Peyer's patch (tissue), 4 donors: ENCODE data around the gene MRPL58. TPM values are rescaled to one million over a fixed set of nuclear protein-coding genes. Genes with fewer than 3 reads are reported as not detected.
A peak's percentile ranks its signal among the peaks of the same experiment; 100 is the strongest.
"Not testable (repeated sequence)": the region's sequence is repeated elsewhere in the genome, so short reads cannot be mapped to it uniquely, and the experiment has no call there.

Source experiments
- DNase-seq, 3 donors: peaks; one replicate each; pipeline ENCODE4 v3.0.0-alpha.2; 2017 to 2019
- H3K27ac ChIP-seq, 4 donors: fragments of 200-600 bp; sonication (generic); one replicate each; pipeline ENCODE4 v1.5.1; 2016 to 2019
- H3K27me3 ChIP-seq, 2 donors: fragments of 200-600 bp; sonication (generic); one replicate each; pipeline ENCODE4 v1.5.1; 2019
- H3K36me3 ChIP-seq, 3 donors: fragments of 200-600 bp; sonication (generic); one replicate each; pipeline ENCODE4 v1.5.1; 2016 to 2019
- H3K4me1 ChIP-seq, 4 donors: fragments of 200-600 bp; sonication (generic); one replicate each; pipeline ENCODE4 v1.5.1; 2016 to 2019
- H3K4me3 ChIP-seq, 4 donors: fragments of 200-600 bp; sonication (generic); 1 replicate in 3 of 4; 2 replicates in 1 of 4; pipeline ENCODE4 v1.5.1; 2016 to 2019; ENCODE audit warnings: mild to moderate bottlenecking in 1 of 4
- H3K9me3 ChIP-seq, 4 donors: fragments of 200-600 bp; sonication (generic); one replicate each; pipeline ENCODE4 v1.5.1; 2016 to 2019; ENCODE audit warnings: mild to moderate bottlenecking in 1 of 4
- POLR2A ChIP-seq, 2 donors: fragments of 450-650 bp; IDR thresholded peaks; one replicate each; pipeline ENCODE4 v1.5.1; 2017; ENCODE audit warnings: antibody characterized with exemption in 2 of 2, mild to moderate bottlenecking in 2 of 2, moderate library complexity in 2 of 2
- total RNA-seq, 4 donors: library from RNA; depleted of rRNA; stranded (reverse); fragments of >200 nt; gene quantifications; one replicate each; pipeline ENCODE4 v1.1.0, GENCODE V29; 2016
- TF ChIP-seq, protein P1 (sequence below), 6 experiments: fragments of 450-650 bp in 4 of 6; fragments of 200-600 bp in 2 of 6; sonication (generic) in 1 of 6; IDR thresholded peaks; one replicate each; pipeline ENCODE4 v1.5.1; 2017 to 2019; ENCODE audit warnings: antibody characterized with exemption in 6 of 6, mild to moderate bottlenecking in 3 of 6, moderate library complexity in 1 of 6

The MRPL58 gene
- total RNA-seq, 4 donors from 2014 or later = 17.3 to 42.7 (median 32.2) TPM

DNA sequence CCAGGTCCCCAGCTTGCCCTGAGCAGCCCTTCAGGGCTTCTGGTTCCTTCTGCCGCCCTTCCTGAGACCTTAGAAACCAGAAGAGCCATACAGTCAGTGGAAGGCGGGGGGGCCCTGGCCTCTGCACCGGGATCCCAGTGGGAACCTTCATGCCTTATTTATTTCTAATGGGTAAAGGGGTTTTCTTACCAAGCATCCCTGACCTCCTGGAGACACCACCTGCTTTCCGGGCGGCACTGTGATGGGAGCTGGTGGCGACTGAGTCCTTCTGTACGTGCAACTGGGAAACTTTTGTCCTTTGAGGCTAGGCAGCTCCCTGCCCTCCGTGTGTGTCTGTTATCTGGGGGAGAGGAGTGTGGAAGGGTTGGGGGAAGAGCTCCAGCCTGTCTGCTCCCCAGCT lies 7.2 kb upstream of the MRPL58 start:
- H3K9me3 ChIP-seq = no peaks in the 10 kb centered on the region
- H3K4me1 ChIP-seq = no peaks in the 10 kb centered on the region
- H3K27ac ChIP-seq = no peak overlapping the region
- no peaks in the 10 kb centered on the region for H3K27me3 ChIP-seq
- no peak overlapping the region for H3K4me3 ChIP-seq
- no peak for TF ChIP-seq POLR2A (IDR thresholded peaks at IDR 0.05)
- TF ChIP-seq, protein P1, sequence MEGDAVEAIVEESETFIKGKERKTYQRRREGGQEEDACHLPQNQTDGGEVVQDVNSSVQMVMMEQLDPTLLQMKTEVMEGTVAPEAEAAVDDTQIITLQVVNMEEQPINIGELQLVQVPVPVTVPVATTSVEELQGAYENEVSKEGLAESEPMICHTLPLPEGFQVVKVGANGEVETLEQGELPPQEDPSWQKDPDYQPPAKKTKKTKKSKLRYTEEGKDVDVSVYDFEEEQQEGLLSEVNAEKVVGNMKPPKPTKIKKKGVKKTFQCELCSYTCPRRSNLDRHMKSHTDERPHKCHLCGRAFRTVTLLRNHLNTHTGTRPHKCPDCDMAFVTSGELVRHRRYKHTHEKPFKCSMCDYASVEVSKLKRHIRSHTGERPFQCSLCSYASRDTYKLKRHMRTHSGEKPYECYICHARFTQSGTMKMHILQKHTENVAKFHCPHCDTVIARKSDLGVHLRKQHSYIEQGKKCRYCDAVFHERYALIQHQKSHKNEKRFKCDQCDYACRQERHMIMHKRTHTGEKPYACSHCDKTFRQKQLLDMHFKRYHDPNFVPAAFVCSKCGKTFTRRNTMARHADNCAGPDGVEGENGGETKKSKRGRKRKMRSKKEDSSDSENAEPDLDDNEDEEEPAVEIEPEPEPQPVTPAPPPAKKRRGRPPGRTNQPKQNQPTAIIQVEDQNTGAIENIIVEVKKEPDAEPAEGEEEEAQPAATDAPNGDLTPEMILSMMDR (IDR thresholded peaks at IDR 0.05) = no peak
- no peak for DNase-seq
- H3K36me3 ChIP-seq = peaks cover 0 to 41% (median 0%) of the 10 kb centered on the region in 3 donors

DNA sequence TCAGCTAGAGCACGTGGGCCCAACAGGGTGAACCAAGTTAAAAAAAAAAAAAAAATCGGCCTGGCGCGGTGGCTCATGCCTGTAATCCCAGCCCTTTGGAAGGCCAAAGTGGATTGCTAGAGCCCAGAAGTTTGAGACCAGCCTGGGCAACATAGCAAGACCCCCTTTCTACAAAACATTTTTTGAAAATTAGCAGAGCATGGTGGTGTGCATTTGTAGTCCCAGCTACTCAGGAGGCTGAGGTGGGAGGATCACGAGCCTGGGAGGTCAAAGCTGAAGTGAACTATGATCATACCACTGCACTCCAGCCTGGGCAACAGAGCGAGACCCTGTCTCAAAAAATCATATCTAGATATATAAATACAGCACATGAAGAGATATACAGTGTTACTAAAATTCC lies 6.4 kb upstream of the MRPL58 start:
- not testable (repeated sequence) for H3K4me3 ChIP-seq, H3K9me3 ChIP-seq, H3K4me1 ChIP-seq, DNase-seq, H3K27ac ChIP-seq, H3K27me3 ChIP-seq
- H3K36me3 ChIP-seq = peaks cover 0 to 35% (median 0%) of the 10 kb centered on the region in 3 donors

DNA sequence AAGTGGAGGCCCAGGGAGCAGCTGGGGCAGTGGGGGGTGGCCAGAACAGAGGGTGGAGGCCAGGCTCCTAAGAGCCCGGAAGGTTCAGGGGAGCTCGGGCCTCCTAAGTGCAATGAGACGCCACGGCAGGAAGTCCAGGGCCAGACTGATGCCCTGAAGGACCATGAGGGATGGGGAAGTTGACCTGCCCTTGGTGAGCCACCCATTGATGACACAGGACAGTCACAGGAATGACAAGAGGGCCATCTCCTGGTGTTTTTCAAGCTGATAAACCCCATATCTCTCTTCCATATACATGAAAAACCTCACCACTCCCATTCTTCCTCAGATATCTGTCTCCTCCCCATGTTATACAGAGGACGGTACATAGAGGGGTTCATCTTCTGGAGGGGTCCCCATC lies 5.8 kb upstream of the MRPL58 start:
- H3K9me3 ChIP-seq = no peaks in the 10 kb centered on the region
- peaks cover 0 to 29% (median 0%) of the 10 kb centered on the region in 3 donors for H3K36me3 ChIP-seq
- peaks cover 0 to 6% (median 0%) of the 10 kb centered on the region in 4 donors for H3K4me1 ChIP-seq
- no peak overlapping the region for H3K4me3 ChIP-seq
- no peak for DNase-seq
- no peaks in the 10 kb centered on the region for H3K27me3 ChIP-seq
- no peak for TF ChIP-seq POLR2A (IDR thresholded peaks at IDR 0.05)
- TF ChIP-seq, protein P1 (IDR thresholded peaks at IDR 0.05) = peak in 3 of 6 experiments; percentile 37 to 46 (median 43)
- no peak overlapping the region for H3K27ac ChIP-seq

DNA sequence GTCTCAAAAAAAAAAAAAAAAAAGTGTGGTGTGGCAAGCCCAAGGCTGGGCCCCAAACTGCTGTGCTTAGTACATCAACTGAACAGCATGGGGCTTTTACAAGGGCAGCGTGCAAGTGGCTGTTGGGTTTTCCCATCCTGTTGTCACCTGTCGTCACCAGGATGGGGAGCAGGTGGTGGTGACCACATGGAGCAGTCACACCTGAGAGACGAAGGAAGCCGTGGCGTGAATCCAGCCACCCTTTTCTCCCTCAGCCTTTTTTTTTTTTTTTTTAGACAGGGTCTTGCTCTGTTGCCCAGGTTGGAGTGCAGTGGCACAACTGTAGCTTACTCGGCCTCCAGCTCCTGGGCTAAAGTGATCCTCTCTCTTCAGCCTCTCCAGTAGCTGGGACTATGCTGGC lies 4.1 kb upstream of the MRPL58 start:
- Histone ChIP-seq H3K36me3 (peaks cover 0 to 15% (median 0%) of the 10 kb centered on the region in 3 donors), H3K27ac (no peak overlapping the region), H3K27me3 (no peaks in the 10 kb centered on the region), H3K9me3 (no peaks in the 10 kb centered on the region), H3K4me1 (peaks cover 0 to 16% (median 5%) of the 10 kb centered on the region in 4 donors), H3K4me3 (no peak overlapping the region)
- DNase-seq = no peak
- no peak for TF ChIP-seq POLR2A (IDR thresholded peaks at IDR 0.05)
- TF ChIP-seq, protein P1 (IDR thresholded peaks at IDR 0.05) = no peak

DNA sequence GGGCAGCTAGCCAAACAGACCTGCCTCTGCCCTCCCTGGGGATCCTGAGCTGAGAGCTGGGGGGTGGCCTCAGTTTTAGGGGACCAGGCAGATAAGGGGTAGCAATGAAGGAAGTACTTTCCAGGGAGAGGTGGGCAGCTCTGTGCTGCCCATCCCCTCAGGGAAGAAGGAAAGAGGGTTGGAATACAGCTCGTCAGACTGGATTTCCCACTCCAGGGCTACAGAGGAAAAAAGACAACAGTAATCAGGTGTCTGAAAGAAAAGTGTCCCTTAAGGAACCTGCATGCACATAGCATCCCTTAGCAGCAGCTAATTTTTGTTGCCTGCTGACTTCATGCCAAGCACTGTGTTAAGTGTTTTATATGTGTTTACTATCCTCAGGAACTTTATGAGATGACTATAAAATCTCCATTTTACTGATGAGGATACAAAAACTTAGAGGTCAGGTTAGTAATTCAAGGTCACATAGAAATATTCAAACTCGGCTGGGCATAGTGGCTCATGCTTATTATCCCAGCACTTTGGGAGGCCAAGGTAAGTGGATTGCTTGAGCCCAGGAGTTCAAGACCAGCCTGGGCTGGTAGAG lies 3.2 kb upstream of the MRPL58 start:
- H3K4me1 ChIP-seq = peaks cover 0 to 23% (median 7%) of the 10 kb centered on the region in 4 donors
- TF ChIP-seq, protein P1 (IDR thresholded peaks at IDR 0.05) = no peak
- no peak for TF ChIP-seq POLR2A (IDR thresholded peaks at IDR 0.05)
- H3K4me3 ChIP-seq = no peak overlapping the region
- no peak overlapping the region for H3K27ac ChIP-seq
- H3K27me3 ChIP-seq = no peaks in the 10 kb centered on the region
- H3K36me3 ChIP-seq = peaks cover 0 to 6% (median 0%) of the 10 kb centered on the region in 3 donors
- no peak for DNase-seq
- H3K9me3 ChIP-seq = no peaks in the 10 kb centered on the region

DNA sequence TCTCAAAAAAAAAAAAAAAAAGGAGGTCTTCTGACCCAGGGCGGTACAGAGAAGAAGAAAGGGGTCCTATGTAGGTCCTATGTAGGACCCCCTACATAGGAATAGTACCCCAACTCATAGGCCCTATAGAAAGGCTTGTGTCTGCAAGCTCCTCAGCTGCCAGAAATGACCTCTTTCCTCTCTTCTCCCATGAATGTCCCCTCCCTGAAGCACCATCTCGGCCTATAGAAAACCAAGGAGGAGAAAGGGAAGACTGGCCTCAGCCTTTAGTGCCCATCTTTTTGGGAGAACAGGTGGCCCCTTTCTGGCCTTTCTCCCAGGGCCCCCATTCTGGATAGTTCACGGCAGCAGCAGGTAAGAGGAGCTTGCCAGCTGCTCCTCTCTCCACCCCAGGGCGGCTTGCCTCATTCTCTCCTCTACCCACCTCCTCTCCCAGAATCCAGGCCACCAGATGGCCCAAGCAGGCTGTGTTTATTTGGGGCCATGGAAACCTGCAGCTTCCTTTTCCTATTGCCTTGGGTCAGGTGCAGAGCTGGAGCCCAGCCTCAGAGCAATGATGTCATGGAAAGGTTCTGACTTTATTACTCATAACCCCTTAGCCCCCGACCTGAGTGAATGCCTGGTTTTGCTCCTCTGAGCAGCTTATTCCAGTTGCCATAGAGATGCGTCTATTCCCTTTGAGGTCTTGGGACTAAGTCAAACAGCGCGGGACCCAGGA lies 1.6 kb upstream of the MRPL58 start:
- no peaks in the 10 kb centered on the region for H3K9me3 ChIP-seq
- peak in 2 of 3 donors; percentile 52 to 59 for DNase-seq
- H3K36me3 ChIP-seq = no peaks in the 10 kb centered on the region
- H3K27me3 ChIP-seq = no peaks in the 10 kb centered on the region
- TF ChIP-seq, protein P1 (IDR thresholded peaks at IDR 0.05) = no peak
- no peak for TF ChIP-seq POLR2A (IDR thresholded peaks at IDR 0.05)
- H3K4me3 ChIP-seq = no peak overlapping the region
- peaks cover 0 to 23% (median 7%) of the 10 kb centered on the region in 4 donors for H3K4me1 ChIP-seq
- H3K27ac ChIP-seq = peak overlapping the region in 2 of 4 donors; percentile 74 to 88
